HK-2 (cell line): Measurements from ENCODE around the gene ITCH.
"Not testable (repeated sequence)": the region's sequence is repeated elsewhere in the genome, so short reads cannot be mapped to it uniquely, and the experiment has no call there.

Experiments
- DNase-seq: peaks from one replicate; pipeline ENCODE4 v3.0.0-alpha.2; 2018; ENCODE audit not compliant: unreplicated experiment

Gene ITCH

DNA sequence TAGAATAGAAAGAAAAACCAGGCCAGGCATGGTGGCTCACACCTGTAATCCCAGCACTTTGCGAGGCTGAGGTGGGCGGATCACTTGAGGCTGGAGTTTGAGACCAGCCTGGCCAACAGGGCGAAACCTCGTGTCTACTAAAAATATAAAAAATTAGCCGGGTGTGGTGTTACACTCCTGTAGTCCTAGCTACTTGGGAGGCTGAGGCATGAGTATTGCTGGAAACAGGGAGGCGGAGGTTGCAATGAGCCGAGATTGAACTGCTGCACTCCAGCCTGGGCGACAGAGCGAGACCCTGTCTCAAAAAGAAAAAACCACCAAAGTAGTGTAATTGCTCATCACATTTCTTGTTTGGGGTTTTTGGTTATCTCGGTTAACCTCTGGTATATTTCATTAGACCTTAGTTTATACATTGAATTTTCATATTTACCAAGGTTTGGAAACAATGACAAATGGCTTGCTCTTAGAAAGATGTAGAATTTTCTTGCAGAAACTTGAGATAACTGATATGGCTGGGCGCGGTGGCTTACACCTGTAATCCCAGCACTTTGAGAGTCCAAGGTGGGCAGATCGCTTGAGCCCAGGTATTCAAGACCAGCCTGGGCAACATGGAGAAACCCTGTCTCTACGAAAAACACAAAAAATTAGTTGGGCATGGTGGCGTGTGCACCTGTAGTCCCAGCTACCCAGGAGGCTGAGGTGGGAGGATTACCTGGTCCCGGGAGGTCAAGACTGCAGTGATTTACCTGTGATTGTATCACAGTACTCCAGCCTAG lies 14.2 kb downstream of the ITCH start:
- DNase-seq = no peak

DNA sequence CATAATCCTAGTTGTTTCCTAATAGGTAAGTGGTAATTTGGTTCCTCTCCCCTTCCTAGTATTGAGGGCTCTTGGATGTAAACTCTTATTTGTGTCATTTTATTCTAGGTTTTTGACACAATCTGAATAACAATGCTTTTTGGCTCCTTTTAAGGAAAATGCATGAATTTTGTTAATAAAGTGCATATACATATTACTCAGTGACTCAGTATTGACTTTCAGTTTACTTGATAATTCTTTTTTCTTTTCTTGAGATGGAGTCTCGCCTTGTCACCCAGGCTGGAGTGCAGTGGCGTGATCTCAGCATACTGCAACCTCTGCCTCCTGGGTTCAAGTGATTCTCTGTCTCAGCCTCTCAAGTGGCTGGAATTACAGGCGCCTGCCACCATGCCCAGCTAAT lies 19.1 kb downstream of the ITCH start:
- no peak for DNase-seq

DNA sequence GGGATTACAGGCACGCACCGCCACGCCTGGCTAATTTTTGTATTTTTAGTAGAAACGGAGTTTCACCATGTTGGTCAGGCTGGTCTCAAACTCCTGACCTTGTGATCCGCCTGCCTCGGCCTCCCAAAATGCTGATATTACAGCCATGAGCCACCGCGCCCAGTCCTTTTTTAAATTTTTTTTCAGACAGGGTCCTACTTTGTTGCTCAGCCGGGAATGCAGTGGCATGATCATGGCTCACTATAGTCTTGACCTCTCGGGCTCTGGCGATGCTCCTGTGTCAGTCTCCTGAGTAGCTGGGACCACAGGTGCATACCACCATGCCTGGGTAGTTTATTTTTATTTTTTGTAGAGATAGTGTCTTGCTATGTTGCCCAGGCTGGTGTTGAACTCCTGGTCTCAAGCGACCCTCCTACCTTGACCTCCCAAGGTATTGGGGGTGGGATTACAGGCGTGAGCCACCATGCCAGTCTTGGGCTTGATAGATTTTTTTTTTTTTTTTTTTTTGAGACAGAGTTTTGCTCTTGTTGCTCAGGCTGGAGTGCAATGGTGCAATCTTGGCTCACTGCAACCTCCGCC lies 19.9 kb downstream of the ITCH start:
- DNase-seq = not testable (repeated sequence)

DNA sequence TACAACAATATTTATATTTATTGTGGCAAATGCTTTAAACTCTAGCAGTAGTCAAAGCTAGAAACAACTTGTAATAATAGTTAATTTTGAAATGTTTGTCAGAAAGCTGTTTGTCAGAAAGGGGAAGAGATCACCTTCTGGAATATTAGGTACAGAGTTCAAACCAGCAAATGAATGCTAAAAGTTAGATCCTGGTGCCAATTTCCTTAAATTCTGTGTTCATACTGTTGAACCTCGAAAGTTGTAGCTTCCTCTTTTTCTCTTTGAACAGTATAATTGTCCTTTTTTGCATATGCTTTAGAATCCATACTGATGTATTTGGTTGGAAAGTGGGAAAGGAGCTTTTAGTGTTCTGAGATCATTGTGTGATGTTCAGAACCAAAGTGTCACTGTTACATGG lies 22.4 kb downstream of the ITCH start:
- no peak for DNase-seq

GRCh38 chr20:34388000-34388399 lies 24.9 kb downstream of the ITCH start:
- DNase-seq = peak; percentile 61

DNA sequence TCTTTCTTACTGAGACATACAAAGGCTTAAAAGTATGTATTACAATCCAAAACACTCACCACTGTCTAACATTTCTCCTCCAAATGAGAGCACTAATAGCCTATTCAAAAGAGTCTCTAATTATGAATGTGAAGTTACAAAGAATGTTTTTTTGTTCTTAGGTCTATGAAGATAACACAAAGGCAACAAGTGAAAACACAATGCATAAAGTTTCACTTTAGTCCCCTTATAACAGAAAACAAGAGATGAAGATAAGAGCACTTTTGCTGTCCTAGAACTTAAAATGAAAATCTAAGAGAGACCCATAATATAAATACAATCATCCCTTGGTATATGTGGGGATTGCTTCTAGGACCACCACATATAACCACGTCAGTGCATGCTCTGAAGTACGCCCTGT lies 25.6 kb downstream of the ITCH start:
- no peak for DNase-seq

- DNase-seq = no peak
Measured at GRCh38 chr20:34389206-34389953, 26.3 kb downstream of the ITCH start.

GRCh38 chr20:34389954-34390555 lies 27.0 kb downstream of the ITCH start:
- DNase-seq = no peak

GRCh38 chr20:34396408-34396807 lies 33.3 kb downstream of the ITCH start:
- no peak for DNase-seq

DNA sequence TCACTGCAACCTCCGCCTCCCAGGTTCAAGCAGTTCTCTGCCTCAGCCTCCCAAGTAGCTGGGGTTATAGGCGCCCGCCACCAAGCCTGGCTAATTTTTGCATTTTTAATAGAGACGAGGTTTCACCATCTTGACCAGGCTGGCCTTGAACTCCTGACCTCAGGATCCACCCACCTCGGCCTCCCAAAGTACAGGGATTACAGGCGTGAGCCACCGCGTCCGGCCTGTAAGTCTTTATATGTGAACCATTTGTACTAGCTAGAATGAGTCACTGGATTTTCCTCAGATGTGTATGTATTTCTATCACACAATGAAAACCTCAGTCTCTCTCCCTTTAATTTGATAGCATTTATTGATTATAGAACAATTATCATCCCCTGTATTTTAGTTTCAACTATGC lies 34.0 kb downstream of the ITCH start:
- DNase-seq = no peak

GRCh38 chr20:34400776-34401175 lies 37.7 kb downstream of the ITCH start:
- DNase-seq = peak; percentile 35

DNA sequence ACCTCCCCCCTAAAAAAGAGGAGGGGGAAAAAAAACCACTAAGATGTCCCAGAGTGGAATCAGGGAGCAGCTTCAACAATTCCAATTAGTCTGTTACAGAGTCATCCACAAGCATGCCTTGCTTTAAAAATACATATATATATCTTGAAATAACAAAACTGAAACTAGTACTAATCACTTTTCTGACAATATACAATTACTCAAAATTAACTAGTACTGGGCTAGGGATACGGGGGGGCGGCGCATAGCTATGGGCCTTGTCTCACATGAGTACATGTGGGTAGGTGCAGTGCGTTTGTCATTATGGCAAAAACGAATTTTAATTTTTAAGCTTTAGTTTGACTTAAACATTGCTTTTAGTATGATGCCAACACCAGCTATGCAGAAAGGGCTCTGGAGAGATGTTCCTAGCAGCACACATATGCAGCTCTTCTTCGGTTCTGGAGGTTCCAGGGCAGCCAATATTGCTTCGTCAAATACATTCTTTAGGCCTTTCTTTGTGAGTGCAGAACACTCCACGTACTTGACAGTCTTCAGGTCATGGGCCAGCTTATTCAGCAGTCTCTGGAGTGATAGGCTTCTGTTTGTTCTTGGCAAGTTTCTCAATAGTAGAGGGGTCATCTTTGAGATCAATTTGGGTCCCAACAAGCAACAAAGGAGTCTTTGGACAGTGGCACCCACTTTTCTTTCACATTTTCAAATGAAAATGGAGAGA lies 38.8 kb downstream of the ITCH start:
- DNase-seq = no peak

GRCh38 chr20:34402461-34402860 lies 39.4 kb downstream of the ITCH start:
- no peak for DNase-seq

DNA sequence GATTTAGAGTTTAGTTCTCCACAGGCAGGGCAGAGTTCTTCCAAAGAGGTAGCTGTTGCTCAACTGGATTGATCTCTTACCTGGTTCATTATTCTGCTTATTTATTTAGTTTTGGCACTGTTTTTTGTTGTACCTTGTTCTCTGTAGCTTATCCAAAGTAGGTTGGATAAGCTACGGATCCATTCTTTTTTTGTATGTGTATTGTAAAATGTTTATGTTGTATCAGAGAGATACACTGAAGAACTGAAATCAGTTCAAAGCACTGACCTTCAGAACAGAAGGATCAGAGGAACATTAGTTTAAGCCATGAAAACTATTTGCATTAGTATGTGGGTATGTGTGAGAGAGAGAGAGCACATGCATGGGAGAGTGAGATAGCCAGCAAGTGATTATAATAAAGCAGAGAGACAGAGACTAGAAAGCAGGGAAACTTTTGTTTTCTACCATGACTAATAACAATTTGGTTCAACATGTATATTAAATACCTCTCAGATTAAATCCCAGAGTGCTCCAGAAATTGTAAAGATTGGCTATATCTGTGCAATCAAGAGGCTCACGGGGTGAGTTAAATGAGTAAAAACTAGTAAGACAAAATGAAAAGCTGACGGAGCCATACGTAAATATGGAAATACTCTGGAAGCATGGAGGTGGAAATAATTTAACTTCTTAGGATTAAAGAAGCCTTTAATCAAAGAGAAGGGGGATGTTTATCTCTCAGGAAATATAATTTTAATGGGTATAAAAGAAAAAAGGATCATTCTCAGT lies 40.2 kb downstream of the ITCH start:
- DNase-seq = no peak

GRCh38 chr20:34403908-34404307 lies 40.8 kb downstream of the ITCH start:
- DNase-seq = no peak

DNA sequence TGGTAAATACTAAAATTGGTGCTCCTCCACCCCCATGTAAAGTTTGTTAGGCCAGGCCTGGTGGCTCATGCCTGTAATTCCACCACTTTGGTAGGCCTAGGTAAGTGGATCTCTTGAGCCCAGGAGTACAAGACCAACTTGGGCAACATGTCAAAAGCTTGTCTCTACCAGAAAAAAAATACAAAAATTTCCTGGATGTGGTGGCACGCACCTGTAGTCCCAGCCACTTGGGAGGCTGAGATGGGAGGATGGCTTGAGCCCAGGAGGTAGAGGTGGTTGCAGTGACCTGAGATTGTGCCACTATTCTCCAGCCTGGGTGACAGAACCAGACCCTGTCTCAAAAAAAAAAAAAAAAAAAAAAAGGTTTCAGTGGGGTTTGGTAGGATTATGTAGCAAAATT lies 41.7 kb downstream of the ITCH start:
- no peak for DNase-seq

DNA sequence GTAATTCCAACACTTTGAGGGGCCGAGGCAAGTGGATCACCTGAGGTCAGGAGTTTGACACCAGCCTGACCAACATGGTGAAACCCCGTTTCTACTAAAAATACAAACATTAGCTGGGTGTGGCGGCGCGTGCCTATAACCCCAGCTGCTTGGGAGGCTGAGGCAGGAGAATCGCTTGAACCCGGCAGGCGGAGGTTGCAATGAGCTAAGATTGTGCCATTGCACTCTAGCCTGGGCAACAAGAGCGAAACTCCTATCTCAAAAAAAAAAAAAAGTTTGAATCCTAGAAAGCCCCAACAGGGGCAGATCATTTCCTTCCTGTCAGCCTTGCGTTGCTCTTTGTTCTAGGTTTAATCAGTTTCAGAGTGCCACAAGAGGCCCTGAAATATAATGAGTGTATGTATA lies 42.2 kb downstream of the ITCH start:
- not testable (repeated sequence) for DNase-seq

- DNase-seq = not testable (repeated sequence)
Measured at GRCh38 chr20:34405942-34406341, 42.9 kb downstream of the ITCH start.

- DNase-seq = no peak
Measured at GRCh38 chr20:34407962-34408474, 44.9 kb downstream of the ITCH start.

DNA sequence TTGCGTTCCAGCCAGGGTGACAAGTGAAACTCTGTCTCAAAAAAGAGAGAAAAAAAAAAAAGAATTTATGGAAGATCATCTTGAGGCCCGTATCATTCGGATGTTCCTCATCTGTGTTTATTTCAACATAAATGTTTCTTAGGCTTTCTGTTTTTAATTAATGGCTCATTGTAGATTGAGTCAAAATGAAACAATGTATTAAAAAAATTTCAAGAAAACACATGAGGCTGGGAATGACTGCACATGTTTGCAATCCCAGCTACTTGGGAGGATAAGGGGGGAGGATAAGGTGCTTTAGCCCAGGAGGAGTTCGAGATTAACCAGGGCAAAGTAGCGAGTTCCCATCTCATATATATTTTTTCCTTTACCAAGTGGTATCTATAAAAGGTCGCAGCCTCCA lies 47.3 kb downstream of the ITCH start:
- no peak for DNase-seq

DNA sequence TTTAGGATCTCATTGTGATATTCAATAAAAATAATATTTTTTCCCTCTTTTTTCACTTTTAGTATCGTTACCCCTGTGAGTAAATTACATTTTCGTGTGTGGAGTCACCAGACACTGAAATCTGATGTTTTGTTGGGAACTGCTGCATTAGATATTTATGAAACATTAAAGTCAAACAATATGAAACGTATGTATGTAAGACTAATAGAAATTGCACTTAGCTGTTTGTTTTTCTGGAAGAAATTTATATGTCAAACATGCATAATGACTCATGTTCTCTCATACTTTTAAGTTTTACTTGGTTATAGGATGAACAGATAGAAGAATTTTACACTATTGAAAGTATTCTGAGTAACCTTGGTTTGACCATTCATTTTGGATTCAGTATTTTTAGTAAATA lies 49.4 kb downstream of the ITCH start:
- no peak for DNase-seq
